Right kidney (tissue), 1 donor: ENCODE data around the gene MPZ.
"Not testable (repeated sequence)": the region's sequence is repeated elsewhere in the genome, so short reads cannot be mapped to it uniquely, and the experiment has no call there.

Experiments used
- DNase-seq: peaks from one replicate; pipeline ENCODE4 v3.0.0-alpha.2; 2016

MPZ gene

DNA sequence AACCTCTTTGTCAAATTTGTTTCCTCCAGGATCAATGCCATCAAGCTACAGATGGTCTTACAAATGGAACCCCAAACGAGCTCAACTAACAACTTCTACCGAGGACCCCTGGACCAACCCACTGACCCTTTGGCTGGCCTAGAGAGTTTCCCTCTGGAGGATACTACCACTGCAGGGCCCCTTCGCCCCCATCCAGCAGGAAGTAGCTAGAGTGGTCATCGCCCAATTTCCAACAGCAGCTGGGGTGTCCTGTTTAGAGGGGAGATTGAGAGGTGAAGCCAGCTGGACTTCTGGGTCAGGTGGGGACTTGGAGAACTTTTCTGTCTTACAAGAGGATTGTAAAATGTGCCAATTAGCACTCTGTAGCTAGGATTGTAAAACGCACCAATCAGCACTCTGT is 52.7 kb downstream of the MPZ start:
- not testable (repeated sequence) for DNase-seq

DNA sequence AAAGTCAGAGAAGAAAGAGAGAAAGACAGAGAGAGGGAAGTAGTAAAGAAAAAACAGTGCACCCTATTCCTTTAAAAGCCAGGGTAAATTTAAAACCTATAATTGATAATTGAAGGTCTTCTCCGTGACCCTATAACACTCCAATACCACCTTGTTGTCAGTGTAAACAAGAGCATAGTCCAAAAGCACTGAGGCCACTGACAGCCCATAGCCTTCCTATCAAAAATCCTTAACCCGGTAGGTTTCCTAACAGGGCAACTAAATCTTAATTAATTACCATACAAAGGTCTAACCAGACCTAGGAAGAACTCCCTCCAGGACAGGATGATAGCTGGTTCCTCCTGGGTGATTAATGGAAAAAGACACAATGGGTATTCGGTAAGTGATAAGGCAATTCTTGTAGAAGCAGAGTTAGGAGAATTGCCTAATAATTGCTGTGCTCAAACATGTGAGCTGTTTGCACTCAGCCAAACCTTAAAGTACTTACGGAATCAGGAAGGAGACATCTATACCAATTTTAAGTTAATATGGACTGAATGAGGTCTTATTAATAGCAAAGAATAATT is 53.7 kb downstream of the MPZ start:
- DNase-seq, result not testable (repeated sequence)

DNA sequence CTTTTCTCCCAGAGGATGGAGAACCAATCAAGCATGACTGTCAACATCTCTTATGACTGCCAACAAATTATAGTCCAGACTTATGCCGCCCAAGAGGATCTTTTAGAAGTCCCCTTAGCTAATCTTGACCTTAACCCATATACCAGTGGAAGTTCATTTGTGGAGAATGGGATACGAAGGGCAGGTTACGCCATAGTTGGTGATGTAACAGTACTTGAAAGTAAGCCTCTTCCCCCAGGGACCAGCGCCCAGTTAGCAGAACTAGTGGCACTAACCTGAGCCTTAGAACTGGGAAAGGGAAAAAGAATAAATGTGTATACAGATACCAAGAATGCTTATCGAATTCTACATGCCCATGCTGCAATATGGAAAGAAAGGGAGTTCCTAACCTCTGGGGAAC is 54.5 kb downstream of the MPZ start:
- not testable (repeated sequence) for DNase-seq
